ENCODE results near the gene CPA1. TPM values are rescaled to one million over a fixed set of nuclear protein-coding genes. Genes with fewer than 3 reads are reported as not detected.
A peak's percentile ranks its signal among the peaks of the same experiment; 100 is the strongest.
"Not testable (repeated sequence)": the region's sequence is repeated elsewhere in the genome, so short reads cannot be mapped to it uniquely, and the experiment has no call there.

CPA1 gene
- total RNA-seq, 4 donors from 2014 or later: not detected

DNA sequence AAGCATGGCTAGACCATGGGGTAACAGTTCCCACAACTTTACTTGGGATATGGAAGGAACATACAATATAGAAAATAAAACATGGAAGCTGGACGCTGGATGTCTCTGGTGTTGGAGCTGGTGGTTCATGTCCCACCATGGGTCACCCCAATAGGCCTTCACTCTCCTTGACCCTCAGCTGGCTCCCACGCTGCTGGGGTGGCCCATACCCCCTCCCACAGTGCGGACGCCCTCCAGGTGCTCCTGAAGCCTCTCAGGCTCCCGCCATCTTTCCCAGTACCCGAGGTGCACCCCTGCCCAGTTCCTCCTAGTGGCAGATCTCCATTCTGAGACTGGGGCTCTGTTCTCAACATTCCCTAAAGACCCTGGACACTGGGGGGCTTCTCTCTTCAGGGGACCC lies 5.8 kb upstream of the CPA1 start:
- peaks cover 15 to 57% (median 40%) of the 10 kb centered on the region in 3 donors for H3K4me1 ChIP-seq
- no peak for TF ChIP-seq POLR2A (IDR thresholded peaks at IDR 0.05)
- TF ChIP-seq, protein P1, sequence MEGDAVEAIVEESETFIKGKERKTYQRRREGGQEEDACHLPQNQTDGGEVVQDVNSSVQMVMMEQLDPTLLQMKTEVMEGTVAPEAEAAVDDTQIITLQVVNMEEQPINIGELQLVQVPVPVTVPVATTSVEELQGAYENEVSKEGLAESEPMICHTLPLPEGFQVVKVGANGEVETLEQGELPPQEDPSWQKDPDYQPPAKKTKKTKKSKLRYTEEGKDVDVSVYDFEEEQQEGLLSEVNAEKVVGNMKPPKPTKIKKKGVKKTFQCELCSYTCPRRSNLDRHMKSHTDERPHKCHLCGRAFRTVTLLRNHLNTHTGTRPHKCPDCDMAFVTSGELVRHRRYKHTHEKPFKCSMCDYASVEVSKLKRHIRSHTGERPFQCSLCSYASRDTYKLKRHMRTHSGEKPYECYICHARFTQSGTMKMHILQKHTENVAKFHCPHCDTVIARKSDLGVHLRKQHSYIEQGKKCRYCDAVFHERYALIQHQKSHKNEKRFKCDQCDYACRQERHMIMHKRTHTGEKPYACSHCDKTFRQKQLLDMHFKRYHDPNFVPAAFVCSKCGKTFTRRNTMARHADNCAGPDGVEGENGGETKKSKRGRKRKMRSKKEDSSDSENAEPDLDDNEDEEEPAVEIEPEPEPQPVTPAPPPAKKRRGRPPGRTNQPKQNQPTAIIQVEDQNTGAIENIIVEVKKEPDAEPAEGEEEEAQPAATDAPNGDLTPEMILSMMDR (IDR thresholded peaks at IDR 0.05): no peak
- WGBS, 2 donors: 89 to 93% methylated on average over 6 of the region's 6 CpGs
- intact Hi-C loops (cut with DNase I): no loop called here
- H3K27me3 ChIP-seq: no peaks in the 10 kb centered on the region
- H3K4me3 ChIP-seq: no peak overlapping the region
- H3K27ac ChIP-seq: peak overlapping the region; percentile 86 to 93 (median 87)
- no peak for DNase-seq
- H3K9me3 ChIP-seq: peaks cover 0 to 13% (median 0%) of the 10 kb centered on the region in 3 donors
- H3K36me3 ChIP-seq: no peaks in the 10 kb centered on the region

GRCh38 chr7:130376461-130376860 lies 3.8 kb upstream of the CPA1 start:
- H3K27me3 ChIP-seq; H3K4me3 ChIP-seq; intact Hi-C loops (cut with DNase I); DNase-seq; H3K36me3 ChIP-seq; H3K27ac ChIP-seq: not testable (repeated sequence)
- Histone ChIP-seq H3K9me3 (peaks cover 0 to 13% (median 0%) of the 10 kb centered on the region in 3 donors), H3K4me1 (peaks cover 15 to 48% (median 23%) of the 10 kb centered on the region in 3 donors)
- 67 to 78% methylated on average over 1 of the region's 1 CpG for WGBS, 2 donors

GRCh38 chr7:130377178-130377577 lies 3.1 kb upstream of the CPA1 start:
- peaks cover 0 to 13% (median 0%) of the 10 kb centered on the region in 3 donors for H3K9me3 ChIP-seq
- no peak overlapping the region for H3K27ac ChIP-seq
- TF ChIP-seq, protein P1 (IDR thresholded peaks at IDR 0.05): no peak
- TF ChIP-seq POLR2A (IDR thresholded peaks at IDR 0.05): no peak
- peaks cover 15 to 41% (median 23%) of the 10 kb centered on the region in 3 donors for H3K4me1 ChIP-seq
- no peak for DNase-seq
- H3K36me3 ChIP-seq: no peaks in the 10 kb centered on the region
- intact Hi-C loops (cut with DNase I): no loop called here
- H3K4me3 ChIP-seq: no peak overlapping the region
- 88 to 94% methylated on average over 4 to 6 of the region's 6 CpGs for WGBS, 2 donors
- H3K27me3 ChIP-seq: no peaks in the 10 kb centered on the region

- Histone ChIP-seq H3K27ac (no peak overlapping the region), H3K36me3 (no peaks in the 10 kb centered on the region), H3K27me3 (no peaks in the 10 kb centered on the region), H3K9me3 (peaks cover 0 to 13% (median 0%) of the 10 kb centered on the region in 3 donors), H3K4me3 (no peak overlapping the region), H3K4me1 (peaks cover 4 to 23% (median 7%) of the 10 kb centered on the region in 3 donors)
- TF ChIP-seq, protein P1 (IDR thresholded peaks at IDR 0.05): no peak
- TF ChIP-seq POLR2A (IDR thresholded peaks at IDR 0.05): no peak
- intact Hi-C loops (cut with DNase I): no loop called here
- DNase-seq: no peak
- WGBS, 2 donors: 80 to 84% methylated on average over 6 to 7 of the region's 7 CpGs
These were observed 1.3 kb upstream of the CPA1 start for GRCh38 chr7:130379019-130379418.

DNA sequence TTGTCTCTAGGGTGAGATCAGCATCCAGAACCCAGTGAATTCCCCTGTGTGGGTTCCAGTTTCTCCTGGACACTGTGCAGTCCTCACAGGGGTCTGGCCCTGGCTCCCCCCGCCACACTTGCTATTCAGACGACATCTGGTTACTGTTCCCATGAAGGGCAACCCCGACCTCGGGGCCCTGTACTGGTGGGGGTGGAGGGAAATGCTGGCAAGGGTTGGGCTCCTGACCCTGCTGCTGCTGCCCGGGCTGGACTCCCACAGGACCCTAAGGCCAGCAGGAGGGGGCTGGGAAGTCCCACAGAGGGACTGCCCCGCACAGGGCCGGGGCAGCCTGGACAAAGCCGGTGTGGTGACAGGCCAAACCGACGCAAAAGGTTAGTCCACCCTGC lies 768 bp upstream of the CPA1 start:
- no peaks in the 10 kb centered on the region for H3K27me3 ChIP-seq
- H3K9me3 ChIP-seq: peaks cover 0 to 13% (median 0%) of the 10 kb centered on the region in 3 donors
- no peak overlapping the region for H3K4me3 ChIP-seq
- no peak for DNase-seq
- H3K4me1 ChIP-seq: peaks cover 0 to 18% (median 2%) of the 10 kb centered on the region in 3 donors
- 72% methylated on average over 4 of the region's 10 CpGs; no CpG with 5 or more reads in 1 of the 2 donors for WGBS, 2 donors
- TF ChIP-seq POLR2A (IDR thresholded peaks at IDR 0.05): no peak
- TF ChIP-seq, protein P1 (IDR thresholded peaks at IDR 0.05): no peak
- intact Hi-C loops (cut with DNase I): no loop called here
- H3K27ac ChIP-seq: no peak overlapping the region
- no peaks in the 10 kb centered on the region for H3K36me3 ChIP-seq

Data from esophagus squamous epithelium (tissue), 5 donors.